Uterus (tissue), 2 donors: ENCODE data around the gene CBX2.

Source experiments
- POLR2A ChIP-seq, 2 donors: fragments of 450-650 bp; IDR thresholded peaks; one replicate each; pipeline ENCODE4 v1.6.1; 2016; ENCODE audit warnings: antibody characterized with exemption in 2 of 2, mild to moderate bottlenecking in 1 of 2, moderate library complexity in 1 of 2
- TF ChIP-seq, protein P1 (sequence below), 4 experiments: fragments of 200-600 bp in 2 of 4; fragments of 450-650 bp in 2 of 4; sonication (generic) in 2 of 4; IDR thresholded peaks; one replicate each; pipeline ENCODE4 v1.5.1; 2016 to 2019; ENCODE audit warnings: antibody characterized with exemption in 4 of 4, mild to moderate bottlenecking in 2 of 4, moderate library complexity in 1 of 4

DNA sequence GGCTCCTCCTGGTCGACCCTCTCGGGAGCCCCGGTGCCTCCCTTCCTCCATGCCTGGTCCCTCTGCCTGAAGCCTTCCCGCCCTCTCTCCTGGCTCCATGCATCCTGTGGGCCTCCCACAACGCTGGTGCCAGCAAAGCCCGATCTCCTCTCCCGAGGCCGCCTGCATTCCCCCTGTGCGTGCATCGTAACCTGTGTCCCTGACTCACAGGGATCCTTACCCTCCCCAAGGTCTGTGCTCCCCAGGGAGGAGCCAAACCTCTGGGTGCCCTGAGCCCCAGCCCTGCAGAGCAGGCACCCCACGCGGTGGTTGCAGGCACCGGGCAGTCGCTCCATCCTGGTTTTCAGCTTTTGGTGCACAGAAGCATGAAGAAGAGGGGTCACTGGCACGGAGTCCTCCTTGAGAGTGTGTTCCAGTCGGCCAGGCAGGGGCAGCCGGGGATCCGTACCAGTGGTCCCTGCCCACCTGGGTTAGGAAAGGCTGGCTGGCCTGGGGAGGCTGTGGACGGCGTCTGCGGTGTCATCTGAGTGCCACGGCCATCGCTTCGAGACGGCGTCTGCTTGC, 49.0 kb upstream of the CBX2 start:
- TF ChIP-seq, protein P1, sequence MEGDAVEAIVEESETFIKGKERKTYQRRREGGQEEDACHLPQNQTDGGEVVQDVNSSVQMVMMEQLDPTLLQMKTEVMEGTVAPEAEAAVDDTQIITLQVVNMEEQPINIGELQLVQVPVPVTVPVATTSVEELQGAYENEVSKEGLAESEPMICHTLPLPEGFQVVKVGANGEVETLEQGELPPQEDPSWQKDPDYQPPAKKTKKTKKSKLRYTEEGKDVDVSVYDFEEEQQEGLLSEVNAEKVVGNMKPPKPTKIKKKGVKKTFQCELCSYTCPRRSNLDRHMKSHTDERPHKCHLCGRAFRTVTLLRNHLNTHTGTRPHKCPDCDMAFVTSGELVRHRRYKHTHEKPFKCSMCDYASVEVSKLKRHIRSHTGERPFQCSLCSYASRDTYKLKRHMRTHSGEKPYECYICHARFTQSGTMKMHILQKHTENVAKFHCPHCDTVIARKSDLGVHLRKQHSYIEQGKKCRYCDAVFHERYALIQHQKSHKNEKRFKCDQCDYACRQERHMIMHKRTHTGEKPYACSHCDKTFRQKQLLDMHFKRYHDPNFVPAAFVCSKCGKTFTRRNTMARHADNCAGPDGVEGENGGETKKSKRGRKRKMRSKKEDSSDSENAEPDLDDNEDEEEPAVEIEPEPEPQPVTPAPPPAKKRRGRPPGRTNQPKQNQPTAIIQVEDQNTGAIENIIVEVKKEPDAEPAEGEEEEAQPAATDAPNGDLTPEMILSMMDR (IDR thresholded peaks at IDR 0.05): no peak
- no peak for TF ChIP-seq POLR2A (IDR thresholded peaks at IDR 0.05)
